ACC112 (cell line): ENCODE data around the gene TFDP1.

Experiments
- H2AFZ ChIP-seq: fragments of 200-600 bp; sonication (generic); one replicate; pipeline ENCODE4 v1.6.0; 2017; ENCODE audit warnings: antibody characterized with exemption, low read length; ENCODE audit not compliant: unreplicated experiment
- H3K27ac ChIP-seq: fragments of 200-600 bp; sonication (generic); 2 replicates; pipeline ENCODE4 v1.5.1; 2014; ENCODE audit warnings: low read depth, mild to moderate bottlenecking, antibody characterized with exemption, low read length, moderate library complexity
- H3K27me3 ChIP-seq: fragments of 200-600 bp; sonication (generic); 2 replicates; pipeline ENCODE4 v1.6.1; 2014; ENCODE audit warnings: mild to moderate bottlenecking, antibody characterized with exemption, low read length, moderate library complexity, mixed read lengths; ENCODE audit not compliant: insufficient read depth
- H3K36me3 ChIP-seq: fragments of 200-600 bp; sonication (generic); 2 replicates; pipeline ENCODE4 v1.6.1; 2016; ENCODE audit warnings: mild to moderate bottlenecking, antibody characterized with exemption, low read length, moderate library complexity, mixed read lengths; ENCODE audit not compliant: insufficient read depth
- H3K4me1 ChIP-seq: fragments of 200-600 bp; sonication (generic); one replicate; pipeline ENCODE4 v1.6.1; 2016; ENCODE audit warnings: low read length, mixed read lengths; ENCODE audit not compliant: insufficient read depth, unreplicated experiment, control insufficient read depth
- H3K4me3 ChIP-seq: fragments of 200-600 bp; sonication (generic); 2 replicates; pipeline ENCODE4 v1.5.1; 2014; ENCODE audit warnings: mild to moderate bottlenecking, low read depth, low read length
- H3K79me2 ChIP-seq: fragments of 200-600 bp; sonication (generic); one replicate; pipeline ENCODE4 v1.6.0; 2016; ENCODE audit warnings: low read length; ENCODE audit not compliant: control insufficient read depth, unreplicated experiment, insufficient read depth

The TFDP1 gene

GRCh38 chr13:113576597-113576996 lies 8.0 kb upstream of the TFDP1 start:
- no peak overlapping the region for H2AFZ ChIP-seq
- H3K27ac ChIP-seq, result no peak overlapping the region
- no peaks in the 10 kb centered on the region for H3K27me3 ChIP-seq
- H3K4me3 ChIP-seq, result no peak overlapping the region
- H3K36me3 ChIP-seq, result no peaks in the 10 kb centered on the region
- H3K4me1 ChIP-seq, result no peaks in the 10 kb centered on the region
- no peaks in the 10 kb centered on the region for H3K79me2 ChIP-seq

- no peaks in the 10 kb centered on the region for H3K79me2 ChIP-seq
- no peaks in the 10 kb centered on the region for H3K36me3 ChIP-seq
- no peak overlapping the region for H3K27ac ChIP-seq
- H3K4me3 ChIP-seq, result no peak overlapping the region
- H3K27me3 ChIP-seq, result no peaks in the 10 kb centered on the region
- H3K4me1 ChIP-seq, result no peaks in the 10 kb centered on the region
- no peak overlapping the region for H2AFZ ChIP-seq
These were observed 6.6 kb upstream of the TFDP1 start for GRCh38 chr13:113577881-113578435.

GRCh38 chr13:113579686-113580085 lies 4.9 kb upstream of the TFDP1 start:
- H2AFZ ChIP-seq, result no peak overlapping the region
- no peaks in the 10 kb centered on the region for H3K27me3 ChIP-seq
- no peaks in the 10 kb centered on the region for H3K4me1 ChIP-seq
- no peaks in the 10 kb centered on the region for H3K36me3 ChIP-seq
- H3K4me3 ChIP-seq, result no peak overlapping the region
- no peaks in the 10 kb centered on the region for H3K79me2 ChIP-seq
- no peak overlapping the region for H3K27ac ChIP-seq

GRCh38 chr13:113581871-113582270 lies 2.7 kb upstream of the TFDP1 start:
- Histone ChIP-seq H2AFZ (no peak overlapping the region), H3K79me2 (peaks cover 17% of the 10 kb centered on the region), H3K4me3 (no peak overlapping the region), H3K4me1 (peaks cover 11% of the 10 kb centered on the region), H3K27me3 (no peaks in the 10 kb centered on the region), H3K27ac (no peak overlapping the region), H3K36me3 (peaks cover 9% of the 10 kb centered on the region; the same call in 1 of the 2 replicates)

- H3K79me2 ChIP-seq, result peaks cover 28% of the 10 kb centered on the region
- H3K4me3 ChIP-seq, result no peak overlapping the region
- H3K27me3 ChIP-seq, result no peaks in the 10 kb centered on the region
- H3K4me1 ChIP-seq, result peaks cover 14% of the 10 kb centered on the region
- peaks cover 13% of the 10 kb centered on the region; the same call in 1 of the 2 replicates for H3K36me3 ChIP-seq
- H3K27ac ChIP-seq, result no peak overlapping the region
- no peak overlapping the region for H2AFZ ChIP-seq
These were observed 1.5 kb upstream of the TFDP1 start for GRCh38 chr13:113582841-113583631.

- Histone ChIP-seq H3K79me2 (peaks cover 49% of the 10 kb centered on the region), H3K27ac (no peak overlapping the region), H3K4me3 (peak overlapping the region; percentile 95), H2AFZ (no peak overlapping the region), H3K36me3 (peaks cover 29% of the 10 kb centered on the region; the same call in 1 of the 2 replicates), H3K4me1 (peaks cover 17% of the 10 kb centered on the region), H3K27me3 (no peaks in the 10 kb centered on the region)
These were observed 518 bp downstream of the TFDP1 start for GRCh38 chr13:113584870-113585671.

GRCh38 chr13:113585896-113586295 lies 1.3 kb downstream of the TFDP1 start:
- no peak overlapping the region for H2AFZ ChIP-seq
- peaks cover 29% of the 10 kb centered on the region; the same call in 1 of the 2 replicates for H3K36me3 ChIP-seq
- no peak overlapping the region for H3K27ac ChIP-seq
- peaks cover 17% of the 10 kb centered on the region for H3K4me1 ChIP-seq
- H3K27me3 ChIP-seq, result no peaks in the 10 kb centered on the region
- H3K79me2 ChIP-seq, result peaks cover 55% of the 10 kb centered on the region
- peak overlapping the region; percentile 95 for H3K4me3 ChIP-seq

- Histone ChIP-seq H3K27me3 (no peaks in the 10 kb centered on the region), H3K4me3 (peak overlapping the region; percentile 95), H3K4me1 (peaks cover 17% of the 10 kb centered on the region), H3K27ac (no peak overlapping the region), H2AFZ (no peak overlapping the region), H3K79me2 (peaks cover 64% of the 10 kb centered on the region), H3K36me3 (peaks cover 29% of the 10 kb centered on the region; the same call in 1 of the 2 replicates)
These were observed 2.3 kb downstream of the TFDP1 start for GRCh38 chr13:113586661-113587479.

- no peak overlapping the region for H3K27ac ChIP-seq
- H3K79me2 ChIP-seq, result peaks cover 80% of the 10 kb centered on the region
- H3K27me3 ChIP-seq, result no peaks in the 10 kb centered on the region
- H3K36me3 ChIP-seq, result peaks cover 29% of the 10 kb centered on the region; the same call in 1 of the 2 replicates
- H3K4me1 ChIP-seq, result peaks cover 17% of the 10 kb centered on the region
- H3K4me3 ChIP-seq, result no peak overlapping the region
- H2AFZ ChIP-seq, result no peak overlapping the region
These were observed 4.0 kb downstream of the TFDP1 start for GRCh38 chr13:113588394-113589111.
